GM12878 (cell line): ENCODE measurements around the gene TEX44. TPM values are rescaled to one million over a fixed set of nuclear protein-coding genes. Genes with fewer than 3 reads are reported as not detected.

Experiments
- ATAC-seq: fragments of 200-7000 bp; cut with Tn5 transposase; 3 replicates; pipeline ENCODE4 v1.9.1; 2020; ENCODE audit warnings: mild to moderate bottlenecking, moderate library complexity
- BruUV-seq: library from RNA; stranded (reverse); fragments of 400-500 nt; replicated peaks from 2 replicates; lab custom pipeline; 2021; lab: Mats Ljungman, UMichigan
- CTCF ChIA-PET: fragments of 300-600 bp; sonication (Branson Sonifier 250); formaldehyde crosslinking; extraction: SDS; loops from one replicate; lab custom pipeline; 2021; ENCODE audit warnings: inconsistent platforms; lab: Yijun Ruan, JAX
- POLR2A ChIA-PET: fragments of 350-600 bp; formaldehyde crosslinking; extraction: SDS; loops from one replicate; lab custom pipeline; 2021; ENCODE audit warnings: inconsistent platforms; lab: Charles Lee
- RAD21 ChIA-PET: fragments of 300-600 bp; sonication (Branson Sonifier 250); formaldehyde crosslinking; loops from one replicate; lab custom pipeline; 2023; ENCODE audit warnings: antibody characterized with exemption; ENCODE audit not compliant: unreplicated experiment; lab: Charles Lee
- SMC1A ChIA-PET: fragments of 300-600 bp; sonication (Branson Sonifier 250); formaldehyde crosslinking; loops from one replicate; lab custom pipeline; 2023; ENCODE audit not compliant: unreplicated experiment, uncharacterized antibody; lab: Charles Lee
- DNase-seq: peaks from one replicate; pipeline ENCODE4 v3.0.0-alpha.2; 2011; ENCODE audit warnings: low read depth, low spot score
- FAIRE-seq: peaks from 3 replicates; lab custom pipeline; 2011; peaks lifted over from hg19 to GRCh38; lab: Jason Lieb, UNC
- H2AFZ ChIP-seq: 2 replicates; pipeline ENCODE4 v1.6.0; 2011; ENCODE audit warnings: low read depth, low read length, control low read depth; ENCODE audit not compliant: control insufficient read depth
- H3K27ac ChIP-seq: 2 replicates; pipeline ENCODE4 v1.5.1; 2011; ENCODE audit warnings: control low read depth; ENCODE audit not compliant: control insufficient read depth, insufficient read depth
- H3K27me3 ChIP-seq, 2 experiments: replicated peaks in 1 of 2; 2 replicates each; pipeline versions ENCODE4 v1.6.0 to v1.6.1; 2011; ENCODE audit warnings: low read length in 1 of 2; ENCODE audit not compliant: control insufficient read depth in 2 of 2, insufficient read depth in 2 of 2
- H3K36me3 ChIP-seq, 2 experiments: 2 replicates each; pipeline ENCODE4 v1.5.1; 2011; ENCODE audit warnings: low read length in 1 of 2; ENCODE audit not compliant: control insufficient read depth in 2 of 2, insufficient read depth in 2 of 2
- H3K4me1 ChIP-seq: 2 replicates; pipeline ENCODE4 v1.6.1; 2011; ENCODE audit warnings: mild to moderate bottlenecking, low read length, moderate library complexity, mixed read lengths; ENCODE audit not compliant: control insufficient read depth, insufficient read depth
- H3K4me2 ChIP-seq: 2 replicates; pipeline ENCODE4 v1.6.0; 2011; ENCODE audit warnings: control low read depth; ENCODE audit not compliant: control insufficient read depth, insufficient read depth
- H3K4me3 ChIP-seq: fragments of 200-600 bp; sonication (generic); 2 replicates; pipeline ENCODE4 v1.5.1; 2016
- H3K79me2 ChIP-seq: 2 replicates; pipeline ENCODE4 v1.6.0; 2011; ENCODE audit warnings: low read length; ENCODE audit not compliant: control insufficient read depth, insufficient read depth
- H3K9ac ChIP-seq: 2 replicates; pipeline ENCODE4 v1.8.0; 2011; ENCODE audit warnings: low read length, control low read depth, mixed read lengths; ENCODE audit not compliant: control insufficient read depth, insufficient read depth
- H3K9me3 ChIP-seq: replicated peaks from 3 replicates; pipeline ENCODE4 v1.5.1; 2011; ENCODE audit warnings: mild to moderate bottlenecking, low read length; ENCODE audit not compliant: control insufficient read depth, insufficient read depth
- H4K20me1 ChIP-seq: 2 replicates; pipeline ENCODE4 v1.6.0; 2011; ENCODE audit not compliant: control insufficient read depth, insufficient read depth
- FOXM1 ChIP-seq: IDR thresholded peaks from 2 replicates; pipeline ENCODE4 v1.6.1; 2012; ENCODE audit warnings: low read depth, mild to moderate bottlenecking, inconsistent platforms, low read length, moderate library complexity
- LARP7 ChIP-seq: fragments of 450-650 bp; IDR thresholded peaks from 2 replicates; pipeline ENCODE4 v1.6.1; 2017; ENCODE audit warnings: mild to moderate bottlenecking
- MTA2 ChIP-seq: fragments of 450-650 bp; IDR thresholded peaks from 2 replicates; pipeline ENCODE4 v1.6.1; 2016; ENCODE audit warnings: low read depth, mild to moderate bottlenecking, moderate library complexity
- PML ChIP-seq: IDR thresholded peaks from 2 replicates; pipeline ENCODE4 v1.6.1; 2012; ENCODE audit warnings: low read length, inconsistent platforms
- POLR2A ChIP-seq: IDR thresholded peaks from 2 replicates; pipeline ENCODE4 v1.6.1; 2011; ENCODE audit warnings: low read depth, mild to moderate bottlenecking, low read length
- RELB ChIP-seq: fragments of 450-650 bp; IDR thresholded peaks from 2 replicates; pipeline ENCODE4 v1.6.1; 2017; ENCODE audit warnings: low read depth, mild to moderate bottlenecking, moderate library complexity
- TARDBP ChIP-seq: IDR thresholded peaks from 2 replicates; pipeline ENCODE4 v1.6.1; 2016; ENCODE audit warnings: borderline replicate concordance
- WGBS: methylation state at CpG from one replicate; pipeline ENCODE4 v1.1.6; 2016; ENCODE audit warnings: low lambda C conversion rate; ENCODE audit not compliant: insufficient replicate concordance, insufficient coverage; ENCODE audit errors: missing lambda C conversion rate; 5-methylcytosine and 5-hydroxymethylcytosine counted together
- in situ Hi-C: fragments of 300-500 bp; cut with MboI; formaldehyde crosslinking; loops from 9 replicates; pipeline ENCODE4 v1.14.3; 2018; ENCODE audit warnings: mixed read lengths
- intact Hi-C: fragments of 100-400 bp; cut with micrococcal nuclease; formaldehyde crosslinking; loops from one replicate; pipeline ENCODE4 v1.14.2; 2022; ENCODE audit not compliant: unreplicated experiment
- polyA plus RNA-seq, 11 experiments: library from polyadenylated mRNA; depleted of rRNA in 4 of 11; unstranded in 6 of 11; stranded (reverse) in 5 of 11; fragments of >200 nt; fragmentation: Nextera tagmentation in 4 of 11; fragmentation: Illumina TruSeq in 1 of 11; extraction: Ambion mirVana in 4 of 11; extraction: Trizol in 1 of 11; gene quantifications; 1 replicate in 1 of 11; 2 replicates in 10 of 11; pipeline versions ENCODE4 v1.2.1 to v1.2.3, GENCODE V29; 2011 to 2016; ENCODE audit warnings: inconsistent platforms in 2 of 11, missing spikeins in 2 of 11, low read depth in 1 of 11
- total RNA-seq, 4 experiments: library from RNA; depleted of rRNA in 3 of 4; stranded (reverse); fragments of >200 nt in 3 of 4; fragmentation: Illumina TruSeq in 1 of 4; extraction: Trizol in 1 of 4; gene quantifications; 2 replicates each; pipeline versions ENCODE4 v1.2.1 to v1.2.3, GENCODE V29; 2013 to 2021

TEX44 gene
- total and polyA plus RNA-seq, 10 of the 15 experiments (the other 5 are each of a cell fraction or from before 2014, with no cell fraction given) = not detected

DNA sequence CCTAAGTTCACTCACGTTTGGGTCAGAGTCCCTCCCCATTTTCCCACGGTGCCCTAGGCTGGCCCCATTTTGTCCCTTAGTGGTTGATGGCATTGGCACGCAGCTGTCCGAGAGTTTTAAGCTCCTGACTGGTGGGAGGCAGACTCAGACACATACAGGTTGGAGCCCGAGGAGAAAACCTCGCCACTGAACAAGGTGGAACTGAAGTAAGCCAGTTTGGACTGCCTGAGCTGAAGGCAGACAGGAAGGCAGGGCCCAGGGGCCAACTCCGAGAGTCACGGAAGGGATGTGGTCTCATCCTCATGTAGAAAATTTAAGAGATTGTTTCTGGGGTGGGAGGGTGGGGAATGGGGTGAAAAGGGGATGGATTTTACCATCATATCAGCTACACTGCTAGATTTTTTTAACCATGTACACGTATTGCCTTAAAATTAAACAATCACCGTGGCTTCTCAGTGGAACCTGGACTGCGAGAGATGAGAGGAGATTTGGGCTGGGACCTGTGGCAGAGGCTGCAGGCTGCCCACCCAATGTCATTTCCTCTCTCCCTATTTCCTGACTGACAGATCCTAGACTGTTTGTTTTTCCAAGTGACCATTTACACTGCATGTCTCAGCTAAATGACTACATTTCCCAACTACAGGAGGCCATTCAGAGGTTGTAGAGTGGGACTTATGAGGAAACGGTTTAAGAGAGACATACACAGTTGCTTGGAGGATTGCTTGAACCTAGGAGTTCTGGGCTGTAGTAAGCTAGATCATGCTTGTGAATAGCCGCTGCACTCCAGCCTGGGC, 43.0 kb upstream of the TEX44 start:
- H3K4me1 ChIP-seq = peaks cover 33% of the 10 kb centered on the region
- ChIA-PET POLR2A (interaction anchor here (1.0 kb wide), 1 partner anchor 55 kb away, joined by 4 read pairs; no protein-coding TSS in a partner anchor), CTCF (interaction anchor here (1.0 to 1.7 kb wide), 2 partner anchors 14 to 19 kb away, joined by 3 to 7 read pairs; partner anchors contain the start of gene NMUR1), SMC1A (interaction anchor here (0.5 to 1.5 kb wide), 2 partner anchors 10 to 14 kb away, joined by 4 read pairs; no protein-coding TSS in a partner anchor), RAD21 (no interaction called here)
- no peak for ATAC-seq
- H3K4me3 ChIP-seq = no peak overlapping the region
- no peaks in the 10 kb centered on the region for H3K27me3 ChIP-seq
- no peaks in the 10 kb centered on the region for H3K36me3 ChIP-seq
- in situ Hi-C loops (no loop called here), intact Hi-C loops (loop anchor here (5.0 kb wide), 1 partner anchor 87 kb away; the partner anchor contains the start of gene NCL)
- no peaks in the 10 kb centered on the region for H3K79me2 ChIP-seq
- no peak overlapping the region for H3K9ac ChIP-seq
- no peak for FAIRE-seq
- H3K9me3 ChIP-seq = peaks cover 16% of the 10 kb centered on the region
- no peak overlapping the region for H2AFZ ChIP-seq
- no peak overlapping the region for H3K4me2 ChIP-seq
- WGBS = 88% methylated on average over 13 of the region's 13 CpGs
- H3K27ac ChIP-seq = no peak overlapping the region
- no peak for TF ChIP-seq FOXM1
- no peak for TF ChIP-seq TARDBP
- TF ChIP-seq POLR2A = no peak
- TF ChIP-seq LARP7 = no peak
- no peak for TF ChIP-seq MTA2
- TF ChIP-seq RELB = no peak
- no peak for TF ChIP-seq PML
- no peak for DNase-seq
- no TSS peak for BruUV-seq
- H4K20me1 ChIP-seq = no peaks in the 10 kb centered on the region
